ENCODE data around the gene CDADC1.

GRCh38 chr13:49216334-49216733, 31.4 kb upstream of the CDADC1 start:
- no peak for TF ChIP-seq EZH2phosphoT487 (IDR thresholded peaks at IDR 0.05)
- TF ChIP-seq, protein P1, sequence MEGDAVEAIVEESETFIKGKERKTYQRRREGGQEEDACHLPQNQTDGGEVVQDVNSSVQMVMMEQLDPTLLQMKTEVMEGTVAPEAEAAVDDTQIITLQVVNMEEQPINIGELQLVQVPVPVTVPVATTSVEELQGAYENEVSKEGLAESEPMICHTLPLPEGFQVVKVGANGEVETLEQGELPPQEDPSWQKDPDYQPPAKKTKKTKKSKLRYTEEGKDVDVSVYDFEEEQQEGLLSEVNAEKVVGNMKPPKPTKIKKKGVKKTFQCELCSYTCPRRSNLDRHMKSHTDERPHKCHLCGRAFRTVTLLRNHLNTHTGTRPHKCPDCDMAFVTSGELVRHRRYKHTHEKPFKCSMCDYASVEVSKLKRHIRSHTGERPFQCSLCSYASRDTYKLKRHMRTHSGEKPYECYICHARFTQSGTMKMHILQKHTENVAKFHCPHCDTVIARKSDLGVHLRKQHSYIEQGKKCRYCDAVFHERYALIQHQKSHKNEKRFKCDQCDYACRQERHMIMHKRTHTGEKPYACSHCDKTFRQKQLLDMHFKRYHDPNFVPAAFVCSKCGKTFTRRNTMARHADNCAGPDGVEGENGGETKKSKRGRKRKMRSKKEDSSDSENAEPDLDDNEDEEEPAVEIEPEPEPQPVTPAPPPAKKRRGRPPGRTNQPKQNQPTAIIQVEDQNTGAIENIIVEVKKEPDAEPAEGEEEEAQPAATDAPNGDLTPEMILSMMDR (IDR thresholded peaks at IDR 0.05) = no peak

Measured in neural progenitor cell (in vitro differentiated cells).